Cardiac fibroblast (primary cell): ENCODE results near the gene DNAJC10.
A peak's percentile ranks its signal among the peaks of the same experiment; 100 is the strongest.

Experiments
- DNase-seq, 2 donors: peaks; one replicate each; pipeline versions ENCODE4 v3.0.0 to v3.0.0-alpha.2; 2010; ENCODE audit warnings: low read depth in 2 of 2
- H3K4me3 ChIP-seq, 2 donors: replicated peaks in 1 of 2; 1 replicate in 1 of 2; 2 replicates in 1 of 2; pipeline ENCODE4 v1.5.1; 2011; ENCODE audit warnings: low read depth in 2 of 2, low read length in 2 of 2, mild to moderate bottlenecking in 2 of 2, moderate library complexity in 1 of 2
- CTCF ChIP-seq: IDR thresholded peaks from one replicate; pipeline ENCODE4 v1.5.1; 2011; ENCODE audit warnings: low read depth, mild to moderate bottlenecking, low read length, inconsistent platforms

Gene DNAJC10

GRCh38 chr2:182784058-182784706, 68.1 kb downstream of the DNAJC10 start:
- H3K4me3 ChIP-seq: no peak overlapping the region
- DNase-seq: no peak
- no peak for TF ChIP-seq CTCF

- no peak overlapping the region for H3K4me3 ChIP-seq
- peak; percentile 61 to 65 for DNase-seq
- TF ChIP-seq CTCF: peak; percentile 47
These were observed 68.7 kb downstream of the DNAJC10 start for GRCh38 chr2:182784777-182785176.

DNA sequence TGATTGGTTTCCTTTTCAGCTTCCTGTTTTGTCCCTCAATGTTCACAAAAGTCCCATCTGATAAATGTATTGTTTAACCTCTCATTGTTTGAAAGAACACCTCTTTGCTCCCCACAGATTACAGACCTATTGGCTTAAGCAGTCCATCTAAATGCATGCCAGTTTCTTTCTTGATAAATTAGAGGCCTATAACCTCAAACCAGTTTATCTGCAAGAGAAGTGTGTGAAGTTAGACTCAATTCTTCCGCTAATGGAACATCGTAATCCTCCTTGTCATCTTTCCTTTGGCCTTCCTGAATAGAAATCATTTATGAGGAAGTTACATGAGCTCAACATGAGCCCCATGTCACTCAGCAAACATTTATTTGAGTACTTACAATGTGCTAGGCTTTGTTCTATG, 76.4 kb downstream of the DNAJC10 start:
- no peak for TF ChIP-seq CTCF
- no peak for DNase-seq

DNA sequence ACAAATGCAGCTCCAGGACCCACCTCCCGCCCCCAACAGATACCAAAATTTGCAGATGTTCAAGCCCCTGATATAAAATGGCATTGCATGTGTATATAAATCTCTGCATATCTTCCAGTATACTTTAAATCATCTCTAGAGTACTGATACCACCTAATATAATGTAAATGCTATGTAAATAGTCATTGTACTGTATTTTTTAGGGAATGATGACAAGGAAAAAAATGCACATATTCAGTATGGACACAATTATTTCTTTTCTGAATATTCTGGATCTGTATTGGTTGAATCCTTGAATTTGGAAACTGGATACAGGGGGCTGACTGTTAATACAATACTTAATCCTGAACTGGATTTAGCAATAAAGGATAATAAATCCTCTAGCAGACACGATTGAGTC, 82.7 kb downstream of the DNAJC10 start:
- DNase-seq: no peak
- TF ChIP-seq CTCF: no peak
- H3K4me3 ChIP-seq: no peak overlapping the region

More for the DNA sequence above, 76.4 kb downstream of the DNAJC10 start:
- H3K4me3 ChIP-seq: no peak overlapping the region

DNA sequence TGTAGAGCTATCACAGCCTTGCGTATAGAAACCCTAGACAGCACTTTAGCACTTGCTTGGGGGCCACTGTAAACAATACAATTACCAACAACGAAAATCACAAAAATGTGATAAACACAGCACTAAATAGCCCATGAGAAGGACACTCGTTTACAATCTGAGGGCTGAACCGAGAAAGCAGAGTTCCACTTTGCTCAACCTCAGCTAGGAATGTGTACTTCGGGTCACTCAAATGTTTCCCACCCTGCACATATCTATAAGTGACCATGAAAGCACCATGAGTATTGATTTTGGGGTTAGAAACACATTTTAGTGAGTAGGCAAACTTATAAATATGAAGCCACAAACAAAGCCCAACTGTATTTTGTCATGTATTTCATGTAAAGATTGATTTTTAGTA, 88.1 kb downstream of the DNAJC10 start:
- H3K4me3 ChIP-seq: no peak overlapping the region
- no peak for TF ChIP-seq CTCF
- DNase-seq: no peak

GRCh38 chr2:182807319-182807718, 91.3 kb downstream of the DNAJC10 start:
- no peak overlapping the region for H3K4me3 ChIP-seq
- DNase-seq: no peak
- no peak for TF ChIP-seq CTCF

DNA sequence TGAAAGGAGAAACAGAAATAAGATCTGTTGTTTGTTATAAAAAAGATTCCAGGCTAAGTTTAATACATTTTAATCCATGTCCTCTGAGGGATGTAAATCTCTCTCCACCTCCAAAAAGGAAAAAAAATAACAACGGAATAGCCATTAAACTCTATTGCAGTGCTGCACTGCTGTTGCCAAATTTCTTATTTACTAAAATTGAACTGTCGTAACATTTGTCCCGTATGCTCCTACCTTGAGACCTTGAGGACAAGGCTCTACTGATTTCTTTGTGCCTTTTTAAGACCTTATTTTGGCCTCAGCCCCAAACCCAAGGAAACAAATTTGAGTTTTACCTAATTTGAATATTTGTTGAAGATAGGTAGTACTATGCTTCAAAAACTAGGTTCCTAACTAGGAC, 94.0 kb downstream of the DNAJC10 start:
- no peak for TF ChIP-seq CTCF
- DNase-seq: no peak
- H3K4me3 ChIP-seq: no peak overlapping the region
